Measurements from ENCODE around the gene SRP9. TPM values are rescaled to one million over a fixed set of nuclear protein-coding genes. Genes with fewer than 3 reads are reported as not detected.
"Not testable (repeated sequence)": the region's sequence is repeated elsewhere in the genome, so short reads cannot be mapped to it uniquely, and the experiment has no call there.

The SRP9 gene
- total and polyA plus RNA-seq, 10 of the 15 experiments (the other 5 are each of a cell fraction or from before 2014, with no cell fraction given): 248 to 1,200 (median 514) TPM

- no peak for TF ChIP-seq SUPT20H (IDR thresholded peaks at IDR 0.05; ENCODE audit: borderline replicate concordance, control insufficient read depth, low read depth, low read length)
Observed at GRCh38 chr1:225806249-225806648, 28.6 kb downstream of the SRP9 start (continued).

GRCh38 chr1:225806736-225807135 lies 29.1 kb downstream of the SRP9 start:
- in situ Hi-C loops (cut with MboI); H2AFZ ChIP-seq (ENCODE audit: control insufficient read depth, low read depth, low read length); CTCF ChIA-PET; intact Hi-C loops (cut with micrococcal nuclease; ENCODE audit: unreplicated experiment); H3K27me3 ChIP-seq (replicated peaks in 1 of 2; ENCODE audit: control insufficient read depth in 2 of 2, insufficient read depth in 2 of 2, low read length in 1 of 2); FAIRE-seq; DNase-seq (ENCODE audit: low read depth, low spot score); RAD21 ChIA-PET (ENCODE audit: unreplicated experiment); H3K36me3 ChIP-seq (ENCODE audit: control insufficient read depth in 2 of 2, insufficient read depth in 2 of 2, low read length in 1 of 2); H3K27ac ChIP-seq (ENCODE audit: control insufficient read depth, insufficient read depth); H3K9ac ChIP-seq (ENCODE audit: control insufficient read depth, insufficient read depth, low read length); ATAC-seq; H3K9me3 ChIP-seq (replicated peaks; ENCODE audit: control insufficient read depth, insufficient read depth, low read length); H3K4me2 ChIP-seq (ENCODE audit: control insufficient read depth, insufficient read depth); BruUV-seq (replicated peaks); H3K4me3 ChIP-seq; H3K4me1 ChIP-seq (ENCODE audit: control insufficient read depth, insufficient read depth, low read length); H4K20me1 ChIP-seq (ENCODE audit: control insufficient read depth, insufficient read depth); H3K79me2 ChIP-seq (ENCODE audit: control insufficient read depth, insufficient read depth, low read length): not testable (repeated sequence)
- 92% methylated on average over 3 of the region's 3 CpGs for WGBS (ENCODE audit: insufficient coverage, insufficient replicate concordance, low lambda C conversion rate, missing lambda C conversion rate)
- ChIA-PET SMC1A (ENCODE audit: uncharacterized antibody, unreplicated experiment) (interaction anchor here (0.6 kb wide), 1 partner anchor 204 kb away, joined by 3 read pairs; no protein-coding TSS in a partner anchor), POLR2A (interaction anchor here (0.7 kb wide), 1 partner anchor 218 kb away, joined by 5 read pairs; no protein-coding TSS in a partner anchor)

DNA sequence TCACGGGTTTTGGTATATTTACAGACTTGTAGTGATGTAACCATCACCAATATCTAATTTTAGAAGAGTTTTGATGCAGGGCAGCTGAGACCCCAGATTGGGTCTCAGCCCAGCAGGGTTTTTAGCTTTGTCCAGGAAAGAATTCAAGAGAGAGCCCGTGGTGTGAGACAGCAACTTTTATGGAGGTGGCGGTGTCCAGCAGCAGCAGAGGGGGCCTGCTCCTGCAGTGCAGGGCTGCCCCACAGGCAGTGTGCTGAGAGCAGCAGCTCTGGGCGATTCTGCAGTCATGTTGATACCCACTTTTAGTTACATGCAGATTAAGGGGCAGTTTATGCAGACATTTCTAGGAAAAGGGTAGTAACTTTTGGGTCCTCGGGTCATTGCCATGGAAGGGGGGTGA lies 30.5 kb downstream of the SRP9 start:
- ATAC-seq: no peak
- no peak for DNase-seq (ENCODE audit: low read depth, low spot score)
- no peak overlapping the region for H3K4me2 ChIP-seq (ENCODE audit: control insufficient read depth, insufficient read depth)
- SMC1A ChIA-PET (ENCODE audit: uncharacterized antibody, unreplicated experiment): no interaction called here
- RAD21 ChIA-PET (ENCODE audit: unreplicated experiment): no interaction called here
- in situ Hi-C loops (cut with MboI): no loop called here
- no peak overlapping the region for H3K9ac ChIP-seq (ENCODE audit: control insufficient read depth, insufficient read depth, low read length)
- H2AFZ ChIP-seq (ENCODE audit: control insufficient read depth, low read depth, low read length): no peak overlapping the region
- CTCF ChIA-PET: no interaction called here
- no peak overlapping the region for H3K4me3 ChIP-seq
- no peaks in the 10 kb centered on the region for H3K4me1 ChIP-seq (ENCODE audit: control insufficient read depth, insufficient read depth, low read length)
- H4K20me1 ChIP-seq (ENCODE audit: control insufficient read depth, insufficient read depth): no peaks in the 10 kb centered on the region
- intact Hi-C loops (cut with micrococcal nuclease; ENCODE audit: unreplicated experiment): no loop called here
- no peak for FAIRE-seq
- no peak overlapping the region for H3K27ac ChIP-seq (ENCODE audit: control insufficient read depth, insufficient read depth)
- no peaks in the 10 kb centered on the region for H3K36me3 ChIP-seq (ENCODE audit: control insufficient read depth in 2 of 2, insufficient read depth in 2 of 2, low read length in 1 of 2)
- H3K27me3 ChIP-seq (replicated peaks in 1 of 2; ENCODE audit: control insufficient read depth in 2 of 2, insufficient read depth in 2 of 2, low read length in 1 of 2): no peaks in the 10 kb centered on the region
- TF ChIP-seq ZNF207 (IDR thresholded peaks at IDR 0.05; ENCODE audit: borderline replicate concordance) (no peak), PAX5 (IDR thresholded peaks at IDR 0.05; ENCODE audit: borderline replicate concordance, low read depth, low read length) (no peak), IKZF1 (conservative IDR thresholded peaks at IDR 0.05) (no peak), SUZ12 (IDR thresholded peaks at IDR 0.05; ENCODE audit: unreplicated experiment) (no peak), TAF1 (IDR thresholded peaks at IDR 0.05; ENCODE audit: borderline replicate concordance, low read depth, low read length) (no peak)
- 41% methylated on average over 5 of the region's 5 CpGs for WGBS (ENCODE audit: insufficient coverage, insufficient replicate concordance, low lambda C conversion rate, missing lambda C conversion rate)
- H3K9me3 ChIP-seq (replicated peaks; ENCODE audit: control insufficient read depth, insufficient read depth, low read length): no peaks in the 10 kb centered on the region
- no peaks in the 10 kb centered on the region for H3K79me2 ChIP-seq (ENCODE audit: control insufficient read depth, insufficient read depth, low read length)
- POLR2A ChIA-PET: interaction anchor here (0.6 kb wide), 1 partner anchor 27 kb away, joined by 3 read pairs; no protein-coding TSS in a partner anchor
- no TSS peak for BruUV-seq (replicated peaks)
